Suprapubic skin (tissue), 4 donors: ENCODE data around the gene ASCL5. TPM values are rescaled to one million over a fixed set of nuclear protein-coding genes. Genes with fewer than 3 reads are reported as not detected.

Experiments
- DNase-seq, 2 donors: peaks; one replicate each; pipeline ENCODE4 v3.0.0-alpha.2; 2019; ENCODE audit warnings: low spot score in 2 of 2
- H3K27ac ChIP-seq: fragments of 200-600 bp; sonication (generic); one replicate; pipeline ENCODE4 v1.5.1; 2019
- H3K27me3 ChIP-seq: fragments of 200-600 bp; sonication (generic); one replicate; pipeline ENCODE4 v1.5.1; 2019
- H3K36me3 ChIP-seq: fragments of 200-600 bp; sonication (generic); one replicate; pipeline ENCODE4 v1.5.1; 2019
- H3K4me1 ChIP-seq: fragments of 200-600 bp; sonication (generic); one replicate; pipeline ENCODE4 v1.5.1; 2019
- H3K4me3 ChIP-seq: fragments of 200-600 bp; sonication (generic); one replicate; pipeline ENCODE4 v1.5.1; 2019; ENCODE audit warnings: mild to moderate bottlenecking
- H3K9me3 ChIP-seq: fragments of 200-600 bp; sonication (generic); one replicate; pipeline ENCODE4 v1.5.1; 2019
- CTCF ChIP-seq, 2 donors: fragments of 200-600 bp in 1 of 2; fragments of 450-650 bp in 1 of 2; sonication (generic) in 1 of 2; IDR thresholded peaks; one replicate each; pipeline ENCODE4 v1.5.1; 2016 to 2019; ENCODE audit warnings: antibody characterized with exemption in 2 of 2, mild to moderate bottlenecking in 1 of 2, moderate library complexity in 1 of 2
- EP300 ChIP-seq: sonication (generic); formaldehyde crosslinking; IDR thresholded peaks from one replicate; pipeline ENCODE4 v1.6.1; 2017; ENCODE audit warnings: antibody characterized with exemption
- POLR2A ChIP-seq, 2 donors: fragments of 450-650 bp; IDR thresholded peaks; one replicate each; pipeline ENCODE4 v1.6.1; 2017; ENCODE audit warnings: antibody characterized with exemption in 2 of 2, mild to moderate bottlenecking in 2 of 2, moderate library complexity in 2 of 2
- POLR2AphosphoS5 ChIP-seq, 3 donors: sonication (generic); formaldehyde crosslinking; IDR thresholded peaks; one replicate each; pipeline ENCODE4 v1.6.1; 2017; ENCODE audit warnings: antibody characterized with exemption in 3 of 3
- WGBS: methylation state at CpG from one replicate; pipeline ENCODE4 v1.1.5; 2018; 5-methylcytosine and 5-hydroxymethylcytosine counted together
- total RNA-seq, 4 donors: library from RNA; depleted of rRNA; stranded (reverse); fragments of >200 nt; gene quantifications; one replicate each; pipeline ENCODE4 v1.1.0, GENCODE V29; 2016

Gene ASCL5
- total RNA-seq, 4 donors from 2014 or later = not detected

- H3K9me3 ChIP-seq = no peaks in the 10 kb centered on the region
- DNase-seq = no peak
- no peaks in the 10 kb centered on the region for H3K36me3 ChIP-seq
- no peak for TF ChIP-seq EP300
- TF ChIP-seq POLR2AphosphoS5 (IDR thresholded peaks at IDR 0.05) = no peak
- no peak for TF ChIP-seq CTCF (IDR thresholded peaks at IDR 0.05)
- TF ChIP-seq POLR2A (IDR thresholded peaks at IDR 0.05) = no peak
- H3K4me3 ChIP-seq = no peak overlapping the region
- H3K27me3 ChIP-seq = peaks cover 12% of the 10 kb centered on the region
- no peak overlapping the region for H3K27ac ChIP-seq
- 88% methylated on average over 1 of the region's 1 CpG for WGBS
- no peaks in the 10 kb centered on the region for H3K4me1 ChIP-seq
These were observed 3.1 kb downstream of the ASCL5 start for GRCh38 chr1:201123866-201124265.

DNA sequence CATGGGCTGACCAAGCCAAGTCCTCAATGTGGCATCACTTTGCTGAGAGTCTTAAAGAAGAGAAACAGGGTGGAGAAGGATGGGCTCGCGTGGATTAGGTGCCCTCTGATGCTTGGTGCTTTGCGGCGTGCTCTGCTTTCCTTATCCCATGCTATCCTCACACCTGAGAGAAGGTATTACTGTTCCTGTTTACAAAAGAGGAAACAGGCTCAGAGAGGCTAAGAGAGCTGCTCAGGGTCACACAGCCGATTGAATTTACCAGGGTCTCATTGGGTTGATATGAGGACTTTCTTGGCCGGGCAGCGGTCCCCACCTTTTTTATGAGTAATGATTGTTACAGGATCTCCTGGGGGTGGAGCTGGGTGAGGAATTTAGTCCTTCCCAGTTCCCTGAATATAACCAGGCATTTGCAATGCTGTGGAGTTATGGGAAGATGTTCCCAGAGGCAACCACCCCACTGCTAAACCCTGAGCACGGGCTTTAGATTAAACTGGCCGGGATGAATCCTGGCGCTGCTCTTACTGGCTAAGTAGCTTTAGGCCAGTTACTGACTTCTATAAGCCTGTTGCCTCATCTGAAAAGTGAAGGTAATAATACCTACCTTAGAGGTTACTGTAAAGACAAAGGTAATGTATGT, 4.5 kb downstream of the ASCL5 start:
- Histone ChIP-seq H3K9me3 (no peaks in the 10 kb centered on the region), H3K27ac (no peak overlapping the region), H3K36me3 (no peaks in the 10 kb centered on the region), H3K4me3 (no peak overlapping the region), H3K4me1 (no peaks in the 10 kb centered on the region), H3K27me3 (peaks cover 12% of the 10 kb centered on the region)
- 87% methylated on average over 10 of the region's 10 CpGs for WGBS
- no peak for DNase-seq
- TF ChIP-seq EP300 (no peak), POLR2AphosphoS5 (IDR thresholded peaks at IDR 0.05) (no peak), CTCF (IDR thresholded peaks at IDR 0.05) (no peak), POLR2A (IDR thresholded peaks at IDR 0.05) (no peak)

DNA sequence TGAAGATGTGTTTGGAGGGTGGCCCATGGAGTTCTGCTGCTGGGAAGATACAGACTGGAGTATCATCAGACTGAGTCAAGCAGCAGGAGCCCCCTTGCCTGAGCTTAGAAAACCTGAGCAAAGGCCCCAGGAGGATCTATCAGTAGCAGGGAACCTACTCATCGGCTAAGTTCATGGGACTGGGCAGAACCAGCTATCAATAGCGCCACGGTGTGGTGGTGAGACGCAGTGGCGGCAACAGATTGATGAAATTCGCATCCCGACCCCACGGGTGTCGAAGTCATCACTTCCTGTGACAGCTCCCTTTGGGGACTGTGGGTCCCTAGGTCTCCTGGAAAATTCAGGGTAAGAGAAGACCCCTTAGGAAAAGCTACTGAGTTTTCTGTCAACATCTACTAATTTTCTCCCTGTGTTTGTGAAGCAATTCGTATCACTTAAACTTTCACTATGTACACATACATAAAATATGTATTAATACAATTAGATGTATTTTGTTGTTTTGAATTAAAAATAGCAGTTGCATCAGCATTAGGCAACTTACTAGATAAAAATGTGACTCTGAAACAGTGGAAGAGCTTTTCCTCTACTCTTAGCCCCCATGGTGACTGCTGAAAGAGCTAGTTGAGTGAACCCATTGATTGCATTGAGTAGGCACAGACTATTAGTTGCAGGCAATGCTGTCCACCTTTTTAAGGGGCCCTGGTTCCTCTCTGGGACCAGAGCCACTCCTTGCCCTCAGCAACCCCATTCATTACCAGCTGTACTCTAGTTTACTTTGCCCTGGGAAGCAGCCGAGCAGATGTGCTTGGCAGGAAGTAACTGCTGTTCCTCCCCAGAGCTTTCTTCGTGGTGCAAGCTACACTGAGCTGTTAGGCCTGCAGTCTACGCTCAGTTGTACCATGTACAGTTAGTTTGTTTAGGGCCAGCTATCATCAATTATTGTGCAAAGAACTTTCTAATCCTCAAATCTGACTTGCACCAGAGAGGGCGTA, 7.5 kb downstream of the ASCL5 start:
- Histone ChIP-seq H3K27me3 (peaks cover 17% of the 10 kb centered on the region), H3K36me3 (no peaks in the 10 kb centered on the region), H3K27ac (no peak overlapping the region), H3K4me1 (peaks cover 6% of the 10 kb centered on the region), H3K4me3 (no peak overlapping the region), H3K9me3 (no peaks in the 10 kb centered on the region)
- TF ChIP-seq CTCF (IDR thresholded peaks at IDR 0.05) (peak in 1 of 2 donors; percentile 46), EP300 (no peak)
- 47% methylated on average over 12 of the region's 14 CpGs for WGBS
- no peak for DNase-seq

DNA sequence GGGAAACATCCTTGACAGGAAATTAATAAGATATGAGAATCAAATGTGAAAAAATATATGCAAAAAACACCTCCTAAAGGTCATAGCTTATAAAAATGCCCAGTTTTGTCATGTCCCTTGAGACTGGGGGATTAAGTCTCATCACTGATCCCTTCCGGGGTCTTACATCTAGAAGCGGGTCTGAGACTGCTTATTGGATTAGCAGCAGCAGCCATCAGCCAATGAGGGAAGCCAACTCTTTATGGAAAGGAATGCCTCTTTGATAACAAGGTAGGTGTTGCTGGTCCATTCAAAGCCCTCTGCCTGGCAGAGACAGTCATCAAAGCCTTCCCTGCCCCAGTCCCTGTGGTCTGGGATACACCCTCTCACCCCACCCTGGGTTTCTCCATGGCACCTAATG, 10.9 kb downstream of the ASCL5 start:
- Histone ChIP-seq H3K27ac (no peak overlapping the region), H3K4me3 (no peak overlapping the region), H3K4me1 (peaks cover 14% of the 10 kb centered on the region), H3K36me3 (no peaks in the 10 kb centered on the region), H3K9me3 (no peaks in the 10 kb centered on the region), H3K27me3 (peaks cover 9% of the 10 kb centered on the region)
- no peak for DNase-seq
- WGBS = 93% methylated on average over 2 of the region's 2 CpGs
- TF ChIP-seq EP300 = no peak
- no peak for TF ChIP-seq CTCF (IDR thresholded peaks at IDR 0.05)
- TF ChIP-seq POLR2AphosphoS5 (IDR thresholded peaks at IDR 0.05) = no peak
- TF ChIP-seq POLR2A (IDR thresholded peaks at IDR 0.05) = no peak

DNA sequence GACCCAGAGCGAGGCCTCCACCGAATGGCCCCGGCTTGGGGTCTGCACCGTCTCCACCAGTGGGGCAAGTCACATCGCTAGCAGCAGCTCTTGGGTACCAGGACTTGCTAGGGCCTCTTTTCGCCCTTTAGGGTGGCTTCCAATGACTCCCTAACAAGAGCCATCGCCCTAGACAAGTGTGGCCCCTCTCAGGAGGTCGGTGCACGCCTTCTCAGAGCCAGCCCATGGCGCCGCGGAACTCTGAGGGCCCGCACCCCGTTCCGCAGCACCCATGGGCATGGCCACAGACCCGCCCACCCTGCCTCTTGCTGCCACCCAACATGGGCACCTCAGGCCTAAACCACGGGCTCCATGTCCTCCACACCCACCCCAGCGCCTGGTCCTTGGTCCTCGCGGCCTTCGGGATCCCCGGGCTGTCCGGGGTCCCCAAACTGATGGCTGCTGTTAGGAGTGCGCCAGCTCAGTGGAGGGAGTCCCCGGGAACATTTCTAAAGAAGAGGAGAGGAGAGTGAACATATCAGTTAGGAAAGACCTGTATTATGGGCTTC, 11.5 kb downstream of the ASCL5 start:
- Histone ChIP-seq H3K27me3 (peaks cover 9% of the 10 kb centered on the region), H3K27ac (no peak overlapping the region), H3K36me3 (no peaks in the 10 kb centered on the region), H3K9me3 (no peaks in the 10 kb centered on the region), H3K4me3 (peak overlapping the region; percentile 66), H3K4me1 (peaks cover 14% of the 10 kb centered on the region)
- TF ChIP-seq POLR2AphosphoS5 (IDR thresholded peaks at IDR 0.05) (no peak), CTCF (IDR thresholded peaks at IDR 0.05) (no peak), POLR2A (IDR thresholded peaks at IDR 0.05) (no peak), EP300 (no peak)
- no peak for DNase-seq
- 91% methylated on average over 15 of the region's 25 CpGs for WGBS
